ENCODE results near the gene PATJ.

DNA sequence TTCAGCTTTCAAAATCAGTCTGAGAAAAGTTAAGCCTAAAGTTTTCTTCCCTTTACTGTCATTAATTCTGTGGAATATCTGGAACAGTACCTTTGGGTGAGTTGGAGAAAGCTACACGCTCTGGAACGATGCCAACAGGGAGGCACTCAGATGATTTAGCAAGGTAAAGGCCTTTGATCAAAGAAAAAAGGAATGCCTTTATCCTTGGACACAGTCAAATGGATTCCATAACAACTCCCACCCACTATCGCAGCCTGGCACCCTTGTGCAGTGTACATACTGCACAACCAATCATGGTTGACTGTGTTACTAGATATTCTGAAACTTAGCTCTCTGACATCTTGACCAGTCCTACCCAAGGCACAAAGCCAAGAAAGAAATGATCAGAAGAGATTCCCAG lies 218.7 kb downstream of the PATJ start:
- TF ChIP-seq, protein P1, sequence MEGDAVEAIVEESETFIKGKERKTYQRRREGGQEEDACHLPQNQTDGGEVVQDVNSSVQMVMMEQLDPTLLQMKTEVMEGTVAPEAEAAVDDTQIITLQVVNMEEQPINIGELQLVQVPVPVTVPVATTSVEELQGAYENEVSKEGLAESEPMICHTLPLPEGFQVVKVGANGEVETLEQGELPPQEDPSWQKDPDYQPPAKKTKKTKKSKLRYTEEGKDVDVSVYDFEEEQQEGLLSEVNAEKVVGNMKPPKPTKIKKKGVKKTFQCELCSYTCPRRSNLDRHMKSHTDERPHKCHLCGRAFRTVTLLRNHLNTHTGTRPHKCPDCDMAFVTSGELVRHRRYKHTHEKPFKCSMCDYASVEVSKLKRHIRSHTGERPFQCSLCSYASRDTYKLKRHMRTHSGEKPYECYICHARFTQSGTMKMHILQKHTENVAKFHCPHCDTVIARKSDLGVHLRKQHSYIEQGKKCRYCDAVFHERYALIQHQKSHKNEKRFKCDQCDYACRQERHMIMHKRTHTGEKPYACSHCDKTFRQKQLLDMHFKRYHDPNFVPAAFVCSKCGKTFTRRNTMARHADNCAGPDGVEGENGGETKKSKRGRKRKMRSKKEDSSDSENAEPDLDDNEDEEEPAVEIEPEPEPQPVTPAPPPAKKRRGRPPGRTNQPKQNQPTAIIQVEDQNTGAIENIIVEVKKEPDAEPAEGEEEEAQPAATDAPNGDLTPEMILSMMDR (optimal IDR thresholded peaks at IDR 0.05 in 1 of 3, IDR thresholded peaks at IDR 0.05 in 1 of 3, conservative IDR thresholded peaks at IDR 0.05 in 1 of 3; ENCODE audit: extremely low read depth in 1 of 3, insufficient read depth in 2 of 3, low read length in 3 of 3): no peak
- TF ChIP-seq EZH2 (IDR thresholded peaks at IDR 0.05; ENCODE audit: low read length): no peak

Data from keratinocyte (primary cell).